ENCODE results near the gene MYLK.
"Not testable (repeated sequence)": the region's sequence is repeated elsewhere in the genome, so short reads cannot be mapped to it uniquely, and the experiment has no call there.

The MYLK gene

DNA sequence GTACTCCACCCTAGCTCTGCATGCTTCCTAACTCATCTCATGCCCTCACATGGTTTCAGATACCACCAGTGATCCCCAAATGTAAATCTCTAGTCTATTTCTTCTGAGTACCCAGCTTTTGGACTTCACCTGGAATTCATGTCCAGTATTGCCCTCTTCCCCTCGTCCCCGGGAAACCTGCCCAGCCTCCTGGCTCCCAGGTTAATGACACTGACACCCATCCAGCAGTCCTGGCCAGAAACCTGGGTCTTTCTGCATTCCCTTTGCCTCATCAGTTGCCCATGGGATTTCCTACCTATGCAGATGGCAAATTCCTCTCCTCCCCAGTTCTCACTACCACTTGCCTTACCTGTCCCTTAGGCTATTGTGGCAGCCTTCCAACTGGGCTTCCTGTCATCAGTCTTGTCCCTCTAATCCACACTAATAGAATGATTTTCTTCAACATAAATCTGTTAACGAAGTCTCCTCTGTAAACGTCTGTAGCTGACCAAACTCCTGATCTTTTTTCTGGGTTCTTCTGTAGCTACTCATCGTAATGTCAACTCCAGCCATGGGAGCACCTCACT is 15.3 kb upstream of the MYLK start:
- Histone ChIP-seq H3K36me3 (ENCODE audit: control insufficient read depth, insufficient read depth, low read length) (no peaks in the 10 kb centered on the region), H3K4me3 (replicated peaks; ENCODE audit: low read depth, low read length) (no peak overlapping the region), H3K27me3 (replicated peaks; ENCODE audit: control insufficient read depth, insufficient read depth, low read length) (no peaks in the 10 kb centered on the region)
- DNase-seq (ENCODE audit: extremely low read depth, insufficient read length) = no peak
- TF ChIP-seq, protein P1, sequence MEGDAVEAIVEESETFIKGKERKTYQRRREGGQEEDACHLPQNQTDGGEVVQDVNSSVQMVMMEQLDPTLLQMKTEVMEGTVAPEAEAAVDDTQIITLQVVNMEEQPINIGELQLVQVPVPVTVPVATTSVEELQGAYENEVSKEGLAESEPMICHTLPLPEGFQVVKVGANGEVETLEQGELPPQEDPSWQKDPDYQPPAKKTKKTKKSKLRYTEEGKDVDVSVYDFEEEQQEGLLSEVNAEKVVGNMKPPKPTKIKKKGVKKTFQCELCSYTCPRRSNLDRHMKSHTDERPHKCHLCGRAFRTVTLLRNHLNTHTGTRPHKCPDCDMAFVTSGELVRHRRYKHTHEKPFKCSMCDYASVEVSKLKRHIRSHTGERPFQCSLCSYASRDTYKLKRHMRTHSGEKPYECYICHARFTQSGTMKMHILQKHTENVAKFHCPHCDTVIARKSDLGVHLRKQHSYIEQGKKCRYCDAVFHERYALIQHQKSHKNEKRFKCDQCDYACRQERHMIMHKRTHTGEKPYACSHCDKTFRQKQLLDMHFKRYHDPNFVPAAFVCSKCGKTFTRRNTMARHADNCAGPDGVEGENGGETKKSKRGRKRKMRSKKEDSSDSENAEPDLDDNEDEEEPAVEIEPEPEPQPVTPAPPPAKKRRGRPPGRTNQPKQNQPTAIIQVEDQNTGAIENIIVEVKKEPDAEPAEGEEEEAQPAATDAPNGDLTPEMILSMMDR (IDR thresholded peaks at IDR 0.05; ENCODE audit: insufficient read depth, low read length, poor library complexity, severe bottlenecking) = no peak

DNA sequence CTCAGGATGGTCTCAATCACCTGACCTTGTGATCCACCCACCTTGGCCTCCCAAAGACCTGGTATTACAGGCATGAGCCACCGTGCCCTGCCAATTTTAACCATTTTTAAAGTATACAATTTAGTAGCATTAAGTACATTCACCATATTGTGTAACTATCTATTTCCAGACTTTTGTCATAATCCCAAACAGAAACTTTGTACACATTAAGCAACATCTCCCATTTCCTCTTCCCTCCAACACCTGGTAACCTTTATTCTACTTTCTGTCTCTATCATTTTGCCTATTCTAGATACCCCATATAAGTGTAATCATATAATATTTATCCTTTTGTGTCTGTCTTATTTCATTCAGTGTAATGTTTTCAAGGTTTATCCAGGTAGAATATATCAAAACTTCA is 8.9 kb upstream of the MYLK start:
- Histone ChIP-seq H3K4me3 (replicated peaks; ENCODE audit: low read depth, low read length) (no peak overlapping the region), H3K36me3 (ENCODE audit: control insufficient read depth, insufficient read depth, low read length) (no peaks in the 10 kb centered on the region), H3K27me3 (replicated peaks; ENCODE audit: control insufficient read depth, insufficient read depth, low read length) (no peaks in the 10 kb centered on the region)
- TF ChIP-seq, protein P1 (IDR thresholded peaks at IDR 0.05; ENCODE audit: insufficient read depth, low read length, poor library complexity, severe bottlenecking) = no peak
- DNase-seq (ENCODE audit: extremely low read depth, insufficient read length) = no peak

DNA sequence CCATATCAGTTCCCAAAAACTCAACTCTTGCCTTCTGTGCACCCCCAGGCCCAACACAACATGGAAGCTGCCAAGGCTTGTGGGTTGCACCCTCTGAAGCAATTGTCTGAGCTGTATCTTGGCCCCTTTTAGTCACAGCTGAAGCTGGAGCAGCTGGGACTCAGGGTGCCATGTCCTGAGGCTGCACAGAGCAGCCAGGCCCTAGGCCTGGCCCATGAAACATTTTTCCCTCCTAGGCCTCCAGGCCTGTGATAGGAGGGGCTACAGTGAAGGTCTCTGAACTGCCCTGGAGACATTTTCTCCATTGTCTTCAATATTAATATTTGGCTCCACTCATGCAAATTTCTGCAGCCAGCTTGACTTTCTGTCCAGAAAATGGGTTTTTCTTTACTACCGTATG is 8.1 kb upstream of the MYLK start:
- TF ChIP-seq, protein P1 (IDR thresholded peaks at IDR 0.05; ENCODE audit: insufficient read depth, low read length, poor library complexity, severe bottlenecking) = no peak
- no peaks in the 10 kb centered on the region for H3K36me3 ChIP-seq (ENCODE audit: control insufficient read depth, insufficient read depth, low read length)
- DNase-seq (ENCODE audit: extremely low read depth, insufficient read length) = no peak
- H3K27me3 ChIP-seq (replicated peaks; ENCODE audit: control insufficient read depth, insufficient read depth, low read length) = no peaks in the 10 kb centered on the region
- H3K4me3 ChIP-seq (replicated peaks; ENCODE audit: low read depth, low read length) = no peak overlapping the region

DNA sequence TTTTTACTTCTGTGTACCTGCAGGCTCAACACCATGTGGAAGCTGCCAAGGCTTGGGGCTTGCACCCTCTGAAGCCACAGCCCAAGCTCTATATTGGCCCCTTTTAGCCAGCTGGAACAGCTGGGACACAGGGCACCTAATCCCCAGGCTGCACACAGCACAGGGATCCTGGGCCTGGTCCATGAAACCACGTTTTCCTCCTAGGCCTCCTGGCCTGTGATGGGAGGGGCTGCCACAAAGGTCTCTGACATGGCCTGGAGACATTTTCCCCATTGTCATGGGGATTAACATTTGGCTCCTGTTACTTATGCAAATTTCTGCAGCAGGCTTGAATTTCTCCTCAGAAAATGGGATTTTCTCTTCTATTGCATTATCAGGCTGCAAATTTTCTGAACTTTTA is 6.9 kb upstream of the MYLK start:
- H3K27me3 ChIP-seq (replicated peaks; ENCODE audit: control insufficient read depth, insufficient read depth, low read length); H3K36me3 ChIP-seq (ENCODE audit: control insufficient read depth, insufficient read depth, low read length); DNase-seq (ENCODE audit: extremely low read depth, insufficient read length); H3K4me3 ChIP-seq (replicated peaks; ENCODE audit: low read depth, low read length): not testable (repeated sequence)

DNA sequence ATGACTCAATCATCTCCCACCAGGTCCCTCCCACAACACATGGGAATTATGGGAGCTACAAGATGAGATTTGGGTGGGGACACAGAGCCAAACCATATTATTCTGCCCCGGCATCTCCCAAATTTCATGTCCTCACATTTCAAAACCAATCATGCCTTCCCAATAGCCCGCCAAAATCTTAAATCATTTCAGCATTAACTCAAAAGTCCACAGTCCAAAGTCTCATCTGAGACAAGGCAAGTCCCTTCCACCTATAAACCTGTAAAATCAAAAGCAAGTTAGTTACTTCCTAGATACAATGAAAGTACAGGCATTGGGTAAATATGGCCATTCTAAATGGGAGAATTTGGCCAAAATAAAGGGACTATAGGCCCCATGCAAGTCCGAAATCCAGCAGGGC is 6.0 kb upstream of the MYLK start:
- H3K27me3 ChIP-seq (replicated peaks; ENCODE audit: control insufficient read depth, insufficient read depth, low read length); H3K36me3 ChIP-seq (ENCODE audit: control insufficient read depth, insufficient read depth, low read length); DNase-seq (ENCODE audit: extremely low read depth, insufficient read length); H3K4me3 ChIP-seq (replicated peaks; ENCODE audit: low read depth, low read length): not testable (repeated sequence)

DNA sequence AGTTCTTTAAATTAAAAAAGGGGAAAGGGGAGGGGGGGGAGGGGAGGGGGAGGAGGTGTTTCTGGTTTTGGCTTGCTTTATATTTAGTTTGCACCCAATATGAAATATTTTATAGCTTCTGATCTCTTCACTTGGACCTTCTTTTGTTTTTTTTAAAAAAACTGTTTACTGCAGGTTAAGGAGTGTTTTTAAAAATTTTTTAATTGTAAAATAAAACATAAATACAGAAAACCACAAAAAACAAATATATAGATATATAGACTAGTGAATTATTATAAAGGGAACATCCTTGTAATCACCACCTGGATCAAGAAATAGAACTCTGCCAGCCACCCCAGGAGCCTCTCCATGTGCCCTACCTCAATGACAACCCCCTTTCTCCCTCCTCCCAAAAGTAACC is 861 bp upstream of the MYLK start:
- TF ChIP-seq, protein P1 (IDR thresholded peaks at IDR 0.05; ENCODE audit: insufficient read depth, low read length, poor library complexity, severe bottlenecking) = no peak
- H3K4me3 ChIP-seq (replicated peaks; ENCODE audit: low read depth, low read length) = no peak overlapping the region
- peaks cover 2% of the 10 kb centered on the region; the same call in 1 of the 2 replicates for H3K27me3 ChIP-seq (replicated peaks; ENCODE audit: control insufficient read depth, insufficient read depth, low read length)
- H3K36me3 ChIP-seq (ENCODE audit: control insufficient read depth, insufficient read depth, low read length) = no peaks in the 10 kb centered on the region
- no peak for DNase-seq (ENCODE audit: extremely low read depth, insufficient read length)

DNA sequence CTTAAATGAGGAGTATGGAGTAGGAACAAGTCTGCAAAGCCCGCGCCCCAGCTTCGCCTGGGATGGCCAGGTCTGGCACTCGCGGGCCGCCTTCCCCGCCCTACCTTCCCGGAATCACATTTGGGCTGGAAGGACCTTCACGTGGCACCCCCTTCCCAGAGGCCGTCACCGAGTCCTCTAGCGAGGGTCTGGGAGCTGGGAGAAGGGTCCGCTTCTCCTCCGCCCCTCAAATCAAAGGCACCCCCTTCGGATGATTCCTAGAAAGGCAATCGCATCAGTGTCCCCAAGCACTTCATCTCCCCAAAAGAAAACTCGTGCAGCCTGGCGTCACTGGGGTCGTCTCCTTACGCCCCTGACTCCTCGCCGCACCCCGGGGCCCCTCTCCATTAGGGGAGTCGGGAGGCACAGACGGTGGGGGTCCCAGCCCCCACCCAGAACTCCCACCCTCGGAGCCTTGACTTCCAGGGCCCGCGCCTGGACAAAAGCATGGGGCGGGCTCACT is 380 bp downstream of the MYLK start:
- DNase-seq (ENCODE audit: extremely low read depth, insufficient read length) = no peak
- Histone ChIP-seq H3K27me3 (replicated peaks; ENCODE audit: control insufficient read depth, insufficient read depth, low read length) (peaks cover 2% of the 10 kb centered on the region; the same call in 1 of the 2 replicates), H3K36me3 (ENCODE audit: control insufficient read depth, insufficient read depth, low read length) (no peaks in the 10 kb centered on the region), H3K4me3 (replicated peaks; ENCODE audit: low read depth, low read length) (peak overlapping the region; percentile 14; the same call in 1 of the 2 replicates)
- TF ChIP-seq, protein P1 (IDR thresholded peaks at IDR 0.05; ENCODE audit: insufficient read depth, low read length, poor library complexity, severe bottlenecking) = no peak

All from GM06990 (cell line).